ENCODE measurements around the gene GJA10.
"Not testable (repeated sequence)": the region's sequence is repeated elsewhere in the genome, so short reads cannot be mapped to it uniquely, and the experiment has no call there.

Gene GJA10

DNA sequence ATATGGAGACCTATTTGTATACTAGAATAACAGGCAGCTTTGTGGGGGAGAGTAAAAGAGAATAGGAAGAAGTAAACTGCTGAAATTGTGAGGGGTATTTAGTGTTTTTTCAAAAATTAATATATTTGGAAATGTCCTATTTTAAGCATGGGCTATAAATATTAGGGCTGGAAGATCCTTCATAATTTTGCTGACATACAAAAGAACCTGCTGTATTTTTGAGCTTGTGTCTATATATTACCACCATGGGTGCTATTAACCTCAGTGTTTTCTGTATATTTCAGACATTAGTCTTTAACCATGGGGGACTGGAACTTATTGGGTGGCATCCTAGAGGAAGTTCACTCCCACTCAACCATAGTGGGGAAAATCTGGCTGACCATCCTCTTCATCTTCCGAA is at the start of gene GJA10:
Gene GJA10, plus strand, starts transcription at position 301 of the 400 bp plus-strand sequence. Its CDS starts 0 bp downstream, at position 301.
- TF ChIP-seq, protein P1, sequence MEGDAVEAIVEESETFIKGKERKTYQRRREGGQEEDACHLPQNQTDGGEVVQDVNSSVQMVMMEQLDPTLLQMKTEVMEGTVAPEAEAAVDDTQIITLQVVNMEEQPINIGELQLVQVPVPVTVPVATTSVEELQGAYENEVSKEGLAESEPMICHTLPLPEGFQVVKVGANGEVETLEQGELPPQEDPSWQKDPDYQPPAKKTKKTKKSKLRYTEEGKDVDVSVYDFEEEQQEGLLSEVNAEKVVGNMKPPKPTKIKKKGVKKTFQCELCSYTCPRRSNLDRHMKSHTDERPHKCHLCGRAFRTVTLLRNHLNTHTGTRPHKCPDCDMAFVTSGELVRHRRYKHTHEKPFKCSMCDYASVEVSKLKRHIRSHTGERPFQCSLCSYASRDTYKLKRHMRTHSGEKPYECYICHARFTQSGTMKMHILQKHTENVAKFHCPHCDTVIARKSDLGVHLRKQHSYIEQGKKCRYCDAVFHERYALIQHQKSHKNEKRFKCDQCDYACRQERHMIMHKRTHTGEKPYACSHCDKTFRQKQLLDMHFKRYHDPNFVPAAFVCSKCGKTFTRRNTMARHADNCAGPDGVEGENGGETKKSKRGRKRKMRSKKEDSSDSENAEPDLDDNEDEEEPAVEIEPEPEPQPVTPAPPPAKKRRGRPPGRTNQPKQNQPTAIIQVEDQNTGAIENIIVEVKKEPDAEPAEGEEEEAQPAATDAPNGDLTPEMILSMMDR (IDR thresholded peaks at IDR 0.05; ENCODE audit: low read depth, low read length) = no peak
- in situ Hi-C loops (cut with HindIII; ENCODE audit: low sequenced_read_pairs) = no loop called here
- H3K4me3 ChIP-seq (ENCODE audit: low read depth, low read length) = no peak within 1 kb of the TSS
- DNase-seq (ENCODE audit: low read depth, low spot score) = no peak

DNA sequence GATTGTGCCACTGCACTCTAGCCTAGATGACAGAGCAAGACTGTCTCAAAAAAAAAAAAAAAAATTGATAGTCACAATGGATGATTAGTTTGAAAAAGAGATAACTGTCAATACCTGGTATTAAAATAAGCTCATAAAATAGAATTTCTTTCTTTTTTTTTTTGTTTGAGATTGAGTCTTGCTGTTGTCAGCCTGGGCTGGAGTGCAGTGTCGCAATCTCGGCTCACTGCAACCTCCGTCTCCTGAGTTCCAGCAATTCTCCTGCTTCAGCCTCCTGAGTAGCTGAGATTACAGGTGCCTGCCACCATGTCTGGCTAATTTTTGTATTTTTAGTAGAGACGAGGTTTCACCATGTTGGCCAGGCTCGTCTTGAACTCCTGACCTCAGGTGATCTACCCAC is 46.8 kb upstream of the GJA10 start:
- in situ Hi-C loops (cut with HindIII; ENCODE audit: low sequenced_read_pairs); DNase-seq (ENCODE audit: low read depth, low spot score); H3K4me3 ChIP-seq (ENCODE audit: low read depth, low read length): not testable (repeated sequence)

DNA sequence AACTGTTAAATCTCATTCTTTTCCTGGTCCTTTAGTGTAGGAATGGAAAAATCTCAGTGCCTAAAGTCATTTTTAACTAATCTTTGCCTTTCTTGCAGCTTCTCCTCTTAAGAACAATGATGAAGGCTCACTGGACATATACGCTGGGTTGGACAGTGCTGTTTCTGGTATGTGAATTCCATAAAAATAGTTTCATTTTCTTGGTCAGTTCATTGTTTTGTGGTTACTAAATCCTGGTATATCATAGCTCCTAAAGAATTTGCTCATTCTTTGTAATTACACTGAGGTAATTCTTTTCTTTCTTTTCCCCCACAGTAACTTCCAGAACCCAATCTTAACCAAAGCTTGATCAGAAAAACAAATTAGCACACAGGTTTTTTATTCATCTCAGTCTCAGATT is 41.2 kb upstream of the GJA10 start:
- peak; percentile 48 for DNase-seq (ENCODE audit: low read depth, low spot score)
- in situ Hi-C loops (cut with HindIII; ENCODE audit: low sequenced_read_pairs) = no loop called here
- H3K4me3 ChIP-seq (ENCODE audit: low read depth, low read length) = no peak overlapping the region
- TF ChIP-seq, protein P1 (IDR thresholded peaks at IDR 0.05; ENCODE audit: low read depth, low read length) = no peak

DNA sequence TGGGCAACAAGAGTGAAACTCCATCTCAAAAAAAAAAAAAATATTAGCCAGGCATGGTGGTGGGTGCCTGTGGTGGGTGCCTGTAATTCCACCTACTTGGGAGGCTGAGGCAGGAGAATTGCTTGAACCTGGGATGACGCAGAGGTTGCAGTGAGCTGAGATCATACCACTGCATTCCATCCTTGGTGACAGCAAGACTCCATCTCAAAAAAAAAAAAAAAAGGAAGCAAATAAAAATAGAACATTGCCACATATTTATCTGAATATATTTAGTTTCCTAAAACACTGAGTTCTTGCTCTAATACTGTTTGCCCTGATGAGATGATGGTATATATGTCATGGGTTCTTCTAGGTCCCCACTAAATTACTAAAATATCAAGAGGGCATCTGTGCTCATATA is 36.2 kb upstream of the GJA10 start:
- no peak overlapping the region for H3K4me3 ChIP-seq (ENCODE audit: low read depth, low read length)
- in situ Hi-C loops (cut with HindIII; ENCODE audit: low sequenced_read_pairs) = no loop called here
- TF ChIP-seq, protein P1 (IDR thresholded peaks at IDR 0.05; ENCODE audit: low read depth, low read length) = no peak
- DNase-seq (ENCODE audit: low read depth, low spot score) = no peak

DNA sequence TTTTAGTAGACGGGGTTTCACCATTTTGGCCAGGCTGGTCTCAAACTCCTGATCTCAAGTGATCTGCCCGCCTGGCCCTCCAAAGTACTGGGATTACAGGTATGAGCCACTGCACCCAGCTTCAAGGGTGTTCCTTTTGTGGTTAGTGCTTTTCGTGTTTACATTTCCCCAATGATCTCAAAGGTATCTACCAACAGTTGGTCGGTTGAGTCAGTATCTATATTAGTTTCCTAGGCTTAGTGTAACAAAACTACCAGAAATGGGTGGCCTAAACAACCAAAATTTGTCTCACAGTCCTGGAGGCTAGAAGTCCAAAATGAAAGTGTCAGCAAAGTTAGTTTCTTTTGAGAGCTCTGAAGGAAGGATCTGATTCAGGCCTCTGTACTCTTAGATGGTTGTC is 34.5 kb upstream of the GJA10 start:
- TF ChIP-seq, protein P1 (IDR thresholded peaks at IDR 0.05; ENCODE audit: low read depth, low read length) = no peak
- DNase-seq (ENCODE audit: low read depth, low spot score) = no peak
- no peak overlapping the region for H3K4me3 ChIP-seq (ENCODE audit: low read depth, low read length)
- in situ Hi-C loops (cut with HindIII; ENCODE audit: low sequenced_read_pairs) = no loop called here

DNA sequence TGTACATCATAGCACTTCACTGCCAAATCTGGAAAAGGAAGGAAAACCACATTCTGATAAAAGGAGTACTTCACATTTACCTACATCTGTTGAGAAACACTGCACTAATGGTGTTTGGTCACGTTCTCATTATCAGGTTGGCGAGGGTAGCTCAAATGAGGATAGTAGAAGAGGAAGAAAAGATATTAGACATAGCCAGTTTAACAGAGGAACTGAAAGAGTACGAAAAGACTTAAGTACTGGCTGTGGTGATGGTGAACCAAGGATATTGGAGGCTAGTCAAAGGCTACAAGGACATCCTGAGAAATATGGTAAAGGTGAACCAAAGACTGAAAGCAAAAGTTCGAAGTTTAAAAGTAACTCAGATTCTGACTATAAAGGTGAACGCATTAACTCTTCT is 32.0 kb upstream of the GJA10 start:
- in situ Hi-C loops (cut with HindIII; ENCODE audit: low sequenced_read_pairs) = no loop called here

DNA sequence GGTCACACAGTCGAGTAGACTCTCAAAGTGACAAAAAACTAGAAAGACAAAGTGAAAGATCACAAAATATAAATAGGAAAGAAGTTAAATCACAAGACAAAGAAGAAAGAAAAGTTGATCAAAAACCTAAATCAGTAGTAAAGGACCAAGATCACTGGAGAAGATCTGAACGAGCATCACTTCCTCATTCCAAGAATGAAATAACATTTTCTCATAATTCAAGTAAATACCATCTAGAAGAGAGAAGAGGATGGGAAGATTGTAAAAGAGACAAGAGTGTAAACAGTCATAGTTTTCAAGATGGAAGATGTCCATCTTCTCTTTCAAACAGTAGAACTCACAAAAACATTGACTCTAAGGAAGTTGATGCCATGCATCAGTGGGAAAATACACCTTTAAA is 31.6 kb upstream of the GJA10 start:
- no peak overlapping the region for H3K4me3 ChIP-seq (ENCODE audit: low read depth, low read length)
- TF ChIP-seq, protein P1 (IDR thresholded peaks at IDR 0.05; ENCODE audit: low read depth, low read length) = no peak
- DNase-seq (ENCODE audit: low read depth, low spot score) = no peak
- in situ Hi-C loops (cut with HindIII; ENCODE audit: low sequenced_read_pairs) = no loop called here

More for the DNA sequence above, 32.0 kb upstream of the GJA10 start:
- no peak for DNase-seq (ENCODE audit: low read depth, low spot score)
- H3K4me3 ChIP-seq (ENCODE audit: low read depth, low read length) = no peak overlapping the region
- TF ChIP-seq, protein P1 (IDR thresholded peaks at IDR 0.05; ENCODE audit: low read depth, low read length) = no peak
